Chondrocyte (in vitro differentiated cells): Measurements from ENCODE around the gene NAPSA. TPM values are rescaled to one million over a fixed set of nuclear protein-coding genes. Genes with fewer than 3 reads are reported as not detected.
A peak's percentile ranks its signal among the peaks of the same experiment; 100 is the strongest.

Experiments
- DNase-seq: peaks from one replicate; pipeline ENCODE4 v3.0.0; 2021; ENCODE audit warnings: mixed read lengths, low spot score
- H3K27ac Mint-ChIP-seq: one replicate; pipeline ENCODE4 v1.8.0; 2021; ENCODE audit warnings: mild to moderate bottlenecking, moderate library complexity, mixed read lengths; ENCODE audit not compliant: unreplicated experiment
- H3K27me3 Mint-ChIP-seq: 2 replicates; pipeline ENCODE4 v1.8.0; 2021; ENCODE audit warnings: low read depth, mixed read lengths
- H3K36me3 Mint-ChIP-seq: 2 replicates; pipeline ENCODE4 v1.8.0; 2021; ENCODE audit warnings: low read depth, mixed read lengths
- H3K4me1 Mint-ChIP-seq: 2 replicates; pipeline ENCODE4 v1.8.0; 2021; ENCODE audit warnings: low read depth, mild to moderate bottlenecking, mixed read lengths
- H3K4me3 Mint-ChIP-seq: one replicate; pipeline ENCODE4 v1.8.0; 2021; ENCODE audit warnings: mild to moderate bottlenecking, moderate library complexity, mixed read lengths; ENCODE audit not compliant: unreplicated experiment
- H3K9me3 Mint-ChIP-seq: 2 replicates; pipeline ENCODE4 v1.8.0; 2021; ENCODE audit warnings: low read depth, mixed read lengths
- CTCF ChIP-seq: fragments of 200-600 bp; sonication (generic); IDR thresholded peaks from 2 replicates; pipeline ENCODE4 v1.5.0; 2021; ENCODE audit warnings: antibody characterized with exemption, mild to moderate bottlenecking, moderate library complexity
- total RNA-seq: library from RNA; stranded (reverse); gene quantifications from 3 replicates; pipeline ENCODE4 v1.2.1, GENCODE V29; 2021

Gene NAPSA
- total RNA-seq, 1 donor from 2014 or later: 0.55 TPM

- H3K27me3 Mint-ChIP-seq: no peaks in the 10 kb centered on the region
- no peaks in the 10 kb centered on the region for H3K9me3 Mint-ChIP-seq
- no peak overlapping the region for H3K4me3 Mint-ChIP-seq
- H3K4me1 Mint-ChIP-seq: peaks cover 18% of the 10 kb centered on the region
- H3K27ac Mint-ChIP-seq: no peak overlapping the region
- TF ChIP-seq CTCF: no peak
- H3K36me3 Mint-ChIP-seq: no peaks in the 10 kb centered on the region
- DNase-seq: no peak
Observed at GRCh38 chr19:50371914-50372475, 6.6 kb upstream of the NAPSA start.

GRCh38 chr19:50368649-50369570 lies 3.5 kb upstream of the NAPSA start:
- Mint-ChIP-seq H3K4me3 (peak overlapping the region; percentile 89), H3K27ac (peak overlapping the region; percentile 91)
- TF ChIP-seq CTCF: peak; percentile 97

GRCh38 chr19:50362656-50363424 lies 2.6 kb downstream of the NAPSA start:
- no peak for TF ChIP-seq CTCF
- Mint-ChIP-seq H3K4me3 (no peak overlapping the region), H3K4me1 (no peaks in the 10 kb centered on the region), H3K9me3 (no peaks in the 10 kb centered on the region), H3K36me3 (no peaks in the 10 kb centered on the region), H3K27me3 (peaks cover 9% of the 10 kb centered on the region), H3K27ac (no peak overlapping the region)
- peak; percentile 14 for DNase-seq

More at GRCh38 chr19:50368649-50369570, 3.5 kb upstream of the NAPSA start:
- Mint-ChIP-seq H3K4me1 (peaks cover 13% of the 10 kb centered on the region), H3K27me3 (no peaks in the 10 kb centered on the region), H3K9me3 (no peaks in the 10 kb centered on the region), H3K36me3 (no peaks in the 10 kb centered on the region)
- DNase-seq: peak; percentile 70

GRCh38 chr19:50362030-50362412 lies 3.4 kb downstream of the NAPSA start:
- H3K27me3 Mint-ChIP-seq: peaks cover 9% of the 10 kb centered on the region
- H3K4me1 Mint-ChIP-seq: peaks cover 4% of the 10 kb centered on the region
- H3K4me3 Mint-ChIP-seq: no peak overlapping the region
- H3K27ac Mint-ChIP-seq: no peak overlapping the region
- DNase-seq: peak; percentile 46
- H3K36me3 Mint-ChIP-seq: no peaks in the 10 kb centered on the region
- no peak for TF ChIP-seq CTCF
- H3K9me3 Mint-ChIP-seq: no peaks in the 10 kb centered on the region
